ENCODE results near the gene DENND5B. TPM values are rescaled to one million over a fixed set of nuclear protein-coding genes. Genes with fewer than 3 reads are reported as not detected.

Gene DENND5B
- total RNA-seq, 6 experiments from 2014 or later: 12.6 to 18.4 (median 16.6) TPM

- ATAC-seq (no peak), DNase-seq (no peak)
- intact Hi-C loops (cut with DNase I): no loop called here
- Histone ChIP-seq H3K9me3 (no peaks in the 10 kb centered on the region), H3K4me1 (peaks cover 0 to 15% (median 5%) of the 10 kb centered on the region in 4 donors), H3K27me3 (no peaks in the 10 kb centered on the region), H3K27ac (no peak overlapping the region), H3K36me3 (no peaks in the 10 kb centered on the region), H3K4me3 (no peak overlapping the region)
- WGBS (ENCODE audit: insufficient coverage, low coverage, low lambda C conversion rate, missing lambda C conversion rate): 100% methylated on average over 4 of the region's 4 CpGs
- no peak for TF ChIP-seq CTCF (IDR thresholded peaks at IDR 0.05)
- TF ChIP-seq POLR2A (IDR thresholded peaks at IDR 0.05): no peak
Observed at GRCh38 chr12:31514912-31515311, 76.0 kb downstream of the DENND5B start.

GRCh38 chr12:31510034-31510433 lies 80.9 kb downstream of the DENND5B start:
- ATAC-seq: no peak
- intact Hi-C loops (cut with DNase I): no loop called here

GRCh38 chr12:31508436-31509150 lies 82.3 kb downstream of the DENND5B start:
- intact Hi-C loops (cut with DNase I): no loop called here
- Histone ChIP-seq H3K27me3 (no peaks in the 10 kb centered on the region), H3K9me3 (no peaks in the 10 kb centered on the region), H3K4me3 (no peak overlapping the region), H3K4me1 (no peaks in the 10 kb centered on the region), H3K36me3 (no peaks in the 10 kb centered on the region), H3K27ac (no peak overlapping the region)
- DNase-seq (no peak), ATAC-seq (no peak)
- WGBS (ENCODE audit: insufficient coverage, low coverage, low lambda C conversion rate, missing lambda C conversion rate): 84% methylated on average over 4 of the region's 4 CpGs
- TF ChIP-seq POLR2A (IDR thresholded peaks at IDR 0.05) (no peak), CTCF (IDR thresholded peaks at IDR 0.05) (no peak)

More at GRCh38 chr12:31510034-31510433, 80.9 kb downstream of the DENND5B start:
- TF ChIP-seq CTCF (IDR thresholded peaks at IDR 0.05) (no peak), POLR2A (IDR thresholded peaks at IDR 0.05) (no peak)
- Histone ChIP-seq H3K4me3 (no peak overlapping the region), H3K27me3 (no peaks in the 10 kb centered on the region), H3K36me3 (no peaks in the 10 kb centered on the region), H3K27ac (no peak overlapping the region), H3K9me3 (no peaks in the 10 kb centered on the region), H3K4me1 (no peaks in the 10 kb centered on the region)
- WGBS (ENCODE audit: insufficient coverage, low coverage, low lambda C conversion rate, missing lambda C conversion rate): 74% methylated on average over 4 of the region's 4 CpGs
- no peak for DNase-seq

GRCh38 chr12:31507966-31508365 lies 83.0 kb downstream of the DENND5B start:
- H3K27ac ChIP-seq: no peak overlapping the region
- no peaks in the 10 kb centered on the region for H3K27me3 ChIP-seq
- H3K4me3 ChIP-seq: no peak overlapping the region
- DNase-seq (no peak), ATAC-seq (peak in 1 of 4 donors; percentile 52)
- H3K9me3 ChIP-seq: no peaks in the 10 kb centered on the region
- H3K36me3 ChIP-seq: no peaks in the 10 kb centered on the region
- no peaks in the 10 kb centered on the region for H3K4me1 ChIP-seq
- TF ChIP-seq CTCF (IDR thresholded peaks at IDR 0.05) (no peak), POLR2A (IDR thresholded peaks at IDR 0.05) (no peak)
- intact Hi-C loops (cut with DNase I): no loop called here
- WGBS (ENCODE audit: insufficient coverage, low coverage, low lambda C conversion rate, missing lambda C conversion rate): 95% methylated on average over 1 of the region's 1 CpG

Data from right lobe of liver (tissue), 6 donors.